Measurements from ENCODE around the gene SHOC2. TPM values are rescaled to one million over a fixed set of nuclear protein-coding genes. Genes with fewer than 3 reads are reported as not detected.
A peak's percentile ranks its signal among the peaks of the same experiment; 100 is the strongest.

SHOC2 gene
- total RNA-seq, 4 donors from 2014 or later, result 38.6 to 124 (median 68.2) TPM

GRCh38 chr10:110893559-110894179, 25.7 kb upstream of the SHOC2 start:
- H3K4me3 ChIP-seq, result no peak overlapping the region
- no peak for DNase-seq
- peaks cover 0 to 26% (median 0%) of the 10 kb centered on the region in 4 donors for H3K4me1 ChIP-seq
- no peaks in the 10 kb centered on the region for H3K27me3 ChIP-seq
- no peaks in the 10 kb centered on the region for H3K9me3 ChIP-seq
- TF ChIP-seq POLR2A (IDR thresholded peaks at IDR 0.05), result no peak
- TF ChIP-seq CTCF (IDR thresholded peaks at IDR 0.05), result peak; percentile 29 to 70 (median 66)
- H3K36me3 ChIP-seq, result peaks cover 0 to 88% (median 0%) of the 10 kb centered on the region in 3 donors
- no peak overlapping the region for H3K27ac ChIP-seq

GRCh38 chr10:110897184-110897583, 22.2 kb upstream of the SHOC2 start:
- Histone ChIP-seq H3K9me3 (no peaks in the 10 kb centered on the region), H3K27ac (no peak overlapping the region), H3K36me3 (peaks cover 0 to 77% (median 0%) of the 10 kb centered on the region in 3 donors), H3K27me3 (no peaks in the 10 kb centered on the region), H3K4me3 (no peak overlapping the region), H3K4me1 (peaks cover 0 to 26% (median 0%) of the 10 kb centered on the region in 4 donors)
- no peak for TF ChIP-seq CTCF (IDR thresholded peaks at IDR 0.05)
- TF ChIP-seq POLR2A (IDR thresholded peaks at IDR 0.05), result no peak
- DNase-seq, result no peak

GRCh38 chr10:110898391-110898790, 21.0 kb upstream of the SHOC2 start:
- no peak for DNase-seq
- Histone ChIP-seq H3K9me3 (no peaks in the 10 kb centered on the region), H3K36me3 (peaks cover 0 to 70% (median 0%) of the 10 kb centered on the region in 3 donors), H3K4me1 (peaks cover 0 to 22% (median 0%) of the 10 kb centered on the region in 4 donors), H3K4me3 (no peak overlapping the region), H3K27ac (no peak overlapping the region), H3K27me3 (no peaks in the 10 kb centered on the region)
- TF ChIP-seq CTCF (IDR thresholded peaks at IDR 0.05), result no peak
- no peak for TF ChIP-seq POLR2A (IDR thresholded peaks at IDR 0.05)

GRCh38 chr10:110900983-110901382, 18.4 kb upstream of the SHOC2 start:
- H3K36me3 ChIP-seq, result peaks cover 0 to 47% (median 0%) of the 10 kb centered on the region in 3 donors
- no peak overlapping the region for H3K27ac ChIP-seq
- DNase-seq, result no peak
- H3K9me3 ChIP-seq, result no peaks in the 10 kb centered on the region
- TF ChIP-seq POLR2A (IDR thresholded peaks at IDR 0.05) (no peak), CTCF (IDR thresholded peaks at IDR 0.05) (no peak)
- no peak overlapping the region for H3K4me3 ChIP-seq
- H3K4me1 ChIP-seq, result peaks cover 0 to 12% (median 0%) of the 10 kb centered on the region in 4 donors
- H3K27me3 ChIP-seq, result no peaks in the 10 kb centered on the region

- Histone ChIP-seq H3K9me3 (no peaks in the 10 kb centered on the region), H3K36me3 (peaks cover 0 to 35% (median 0%) of the 10 kb centered on the region in 3 donors), H3K27me3 (no peaks in the 10 kb centered on the region), H3K27ac (no peak overlapping the region), H3K4me1 (peaks cover 0 to 1% (median 0%) of the 10 kb centered on the region in 4 donors), H3K4me3 (no peak overlapping the region)
- TF ChIP-seq POLR2A (IDR thresholded peaks at IDR 0.05) (no peak), CTCF (IDR thresholded peaks at IDR 0.05) (no peak)
- DNase-seq, result no peak
These were observed 17.2 kb upstream of the SHOC2 start for GRCh38 chr10:110901954-110902819.

Data from Peyer's patch (tissue), 4 donors.